Measurements from ENCODE around the gene DDTL.
"Not testable (repeated sequence)": the region's sequence is repeated elsewhere in the genome, so short reads cannot be mapped to it uniquely, and the experiment has no call there.

DNA sequence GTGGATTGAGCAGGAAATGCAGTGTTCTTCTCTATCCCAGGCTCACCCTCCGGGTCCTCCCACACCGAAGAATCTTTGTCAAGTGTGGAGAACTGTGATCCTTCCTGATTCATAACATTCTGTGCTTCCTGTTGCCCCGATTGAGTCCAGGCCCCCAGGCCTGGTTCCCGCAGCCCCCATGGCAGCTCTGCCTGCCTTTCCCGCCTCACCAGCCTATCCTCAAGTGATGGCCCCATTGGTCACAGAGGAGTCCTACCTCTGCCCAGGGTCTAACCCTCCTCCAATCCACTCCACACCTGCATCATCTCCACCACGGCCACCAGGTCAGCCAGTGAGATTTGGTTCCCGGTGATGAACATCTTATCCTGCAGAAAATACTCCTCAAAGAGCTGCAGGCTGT, 33.1 kb downstream of the DDTL start:
- TF ChIP-seq, protein P1, sequence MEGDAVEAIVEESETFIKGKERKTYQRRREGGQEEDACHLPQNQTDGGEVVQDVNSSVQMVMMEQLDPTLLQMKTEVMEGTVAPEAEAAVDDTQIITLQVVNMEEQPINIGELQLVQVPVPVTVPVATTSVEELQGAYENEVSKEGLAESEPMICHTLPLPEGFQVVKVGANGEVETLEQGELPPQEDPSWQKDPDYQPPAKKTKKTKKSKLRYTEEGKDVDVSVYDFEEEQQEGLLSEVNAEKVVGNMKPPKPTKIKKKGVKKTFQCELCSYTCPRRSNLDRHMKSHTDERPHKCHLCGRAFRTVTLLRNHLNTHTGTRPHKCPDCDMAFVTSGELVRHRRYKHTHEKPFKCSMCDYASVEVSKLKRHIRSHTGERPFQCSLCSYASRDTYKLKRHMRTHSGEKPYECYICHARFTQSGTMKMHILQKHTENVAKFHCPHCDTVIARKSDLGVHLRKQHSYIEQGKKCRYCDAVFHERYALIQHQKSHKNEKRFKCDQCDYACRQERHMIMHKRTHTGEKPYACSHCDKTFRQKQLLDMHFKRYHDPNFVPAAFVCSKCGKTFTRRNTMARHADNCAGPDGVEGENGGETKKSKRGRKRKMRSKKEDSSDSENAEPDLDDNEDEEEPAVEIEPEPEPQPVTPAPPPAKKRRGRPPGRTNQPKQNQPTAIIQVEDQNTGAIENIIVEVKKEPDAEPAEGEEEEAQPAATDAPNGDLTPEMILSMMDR (IDR thresholded peaks at IDR 0.05), result not testable (repeated sequence)
- not testable (repeated sequence) for TF ChIP-seq POLR2AphosphoS5 (IDR thresholded peaks at IDR 0.05; ENCODE audit: low read depth, low read length)
- TF ChIP-seq, protein P2, sequence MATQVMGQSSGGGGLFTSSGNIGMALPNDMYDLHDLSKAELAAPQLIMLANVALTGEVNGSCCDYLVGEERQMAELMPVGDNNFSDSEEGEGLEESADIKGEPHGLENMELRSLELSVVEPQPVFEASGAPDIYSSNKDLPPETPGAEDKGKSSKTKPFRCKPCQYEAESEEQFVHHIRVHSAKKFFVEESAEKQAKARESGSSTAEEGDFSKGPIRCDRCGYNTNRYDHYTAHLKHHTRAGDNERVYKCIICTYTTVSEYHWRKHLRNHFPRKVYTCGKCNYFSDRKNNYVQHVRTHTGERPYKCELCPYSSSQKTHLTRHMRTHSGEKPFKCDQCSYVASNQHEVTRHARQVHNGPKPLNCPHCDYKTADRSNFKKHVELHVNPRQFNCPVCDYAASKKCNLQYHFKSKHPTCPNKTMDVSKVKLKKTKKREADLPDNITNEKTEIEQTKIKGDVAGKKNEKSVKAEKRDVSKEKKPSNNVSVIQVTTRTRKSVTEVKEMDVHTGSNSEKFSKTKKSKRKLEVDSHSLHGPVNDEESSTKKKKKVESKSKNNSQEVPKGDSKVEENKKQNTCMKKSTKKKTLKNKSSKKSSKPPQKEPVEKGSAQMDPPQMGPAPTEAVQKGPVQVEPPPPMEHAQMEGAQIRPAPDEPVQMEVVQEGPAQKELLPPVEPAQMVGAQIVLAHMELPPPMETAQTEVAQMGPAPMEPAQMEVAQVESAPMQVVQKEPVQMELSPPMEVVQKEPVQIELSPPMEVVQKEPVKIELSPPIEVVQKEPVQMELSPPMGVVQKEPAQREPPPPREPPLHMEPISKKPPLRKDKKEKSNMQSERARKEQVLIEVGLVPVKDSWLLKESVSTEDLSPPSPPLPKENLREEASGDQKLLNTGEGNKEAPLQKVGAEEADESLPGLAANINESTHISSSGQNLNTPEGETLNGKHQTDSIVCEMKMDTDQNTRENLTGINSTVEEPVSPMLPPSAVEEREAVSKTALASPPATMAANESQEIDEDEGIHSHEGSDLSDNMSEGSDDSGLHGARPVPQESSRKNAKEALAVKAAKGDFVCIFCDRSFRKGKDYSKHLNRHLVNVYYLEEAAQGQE (IDR thresholded peaks at IDR 0.05; ENCODE audit: insufficient read depth in 1 of 2, low read depth in 2 of 2, low read length in 1 of 2), result not testable (repeated sequence)

Measured in Panc1 (cell line).